ENCODE data around the gene MYLK.

Gene MYLK

GRCh38 chr3:123817413-123817812, 66.7 kb downstream of the MYLK start:
- no peak for DNase-seq

- peak; percentile 35 for DNase-seq
Observed at GRCh38 chr3:123816673-123817207, 67.4 kb downstream of the MYLK start.

- DNase-seq = no peak
Observed at GRCh38 chr3:123815981-123816380, 68.2 kb downstream of the MYLK start.

- no peak for DNase-seq
Observed at GRCh38 chr3:123813876-123814275, 70.3 kb downstream of the MYLK start.

GRCh38 chr3:123809597-123809996, 74.5 kb downstream of the MYLK start:
- DNase-seq = no peak

GRCh38 chr3:123808812-123809211, 75.3 kb downstream of the MYLK start:
- DNase-seq = no peak

- no peak for DNase-seq
Observed at GRCh38 chr3:123807820-123808219, 76.3 kb downstream of the MYLK start.

- no peak for DNase-seq
Observed at GRCh38 chr3:123805504-123805903, 78.6 kb downstream of the MYLK start.

GRCh38 chr3:123805101-123805500, 79.0 kb downstream of the MYLK start:
- DNase-seq = no peak

GRCh38 chr3:123804676-123805075, 79.5 kb downstream of the MYLK start:
- DNase-seq = no peak

- no peak for DNase-seq
Observed at GRCh38 chr3:123803521-123803920, 80.6 kb downstream of the MYLK start.

- no peak for DNase-seq
Observed at GRCh38 chr3:123802007-123802625, 82.0 kb downstream of the MYLK start.

GRCh38 chr3:123801474-123801873, 82.7 kb downstream of the MYLK start:
- no peak for DNase-seq

- DNase-seq = no peak
Observed at GRCh38 chr3:123800362-123800682, 83.8 kb downstream of the MYLK start.

- no peak for DNase-seq
Observed at GRCh38 chr3:123799544-123800361, 84.4 kb downstream of the MYLK start.

GRCh38 chr3:123798550-123798949, 85.6 kb downstream of the MYLK start:
- no peak for DNase-seq

- no peak for DNase-seq
Observed at GRCh38 chr3:123795471-123796251, 88.5 kb downstream of the MYLK start.

- DNase-seq = no peak
Observed at GRCh38 chr3:123793425-123793824, 90.7 kb downstream of the MYLK start.

GRCh38 chr3:123792473-123793201, 91.5 kb downstream of the MYLK start:
- DNase-seq = no peak

GRCh38 chr3:123791898-123792297, 92.2 kb downstream of the MYLK start:
- DNase-seq = no peak

GRCh38 chr3:123791417-123791816, 92.7 kb downstream of the MYLK start:
- DNase-seq = no peak

GRCh38 chr3:123791073-123791370, 93.1 kb downstream of the MYLK start:
- DNase-seq = no peak

Data from NCI-H446 treated with DMSO at 0.1 percent for 48 hours (cell line).